Neural progenitor cell (in vitro differentiated cells): ENCODE measurements around the gene NOXO1. TPM values are rescaled to one million over a fixed set of nuclear protein-coding genes. Genes with fewer than 3 reads are reported as not detected.

Experiments
- DNase-seq: peaks from one replicate; pipeline ENCODE4 v3.0.0-alpha.2; 2016; ENCODE audit warnings: low spot score
- H2AFZ ChIP-seq: fragments of 200-600 bp; sonication (generic); replicated peaks from 2 replicates; pipeline ENCODE4 v1.6.1; 2016; ENCODE audit warnings: antibody characterized with exemption
- H3F3A ChIP-seq: fragments of 200-600 bp; sonication (generic); 2 replicates; pipeline ENCODE4 v1.6.1; 2016; ENCODE audit warnings: antibody characterized with exemption, low read depth
- H3K27ac ChIP-seq: fragments of 200-600 bp; sonication (generic); 2 replicates; pipeline ENCODE4 v1.5.1; 2016; ENCODE audit warnings: mild to moderate bottlenecking
- H3K27me3 ChIP-seq: fragments of 200-600 bp; sonication (generic); 2 replicates; pipeline ENCODE4 v1.6.1; 2016; ENCODE audit warnings: mild to moderate bottlenecking, moderate library complexity
- H3K36me3 ChIP-seq: fragments of 200-600 bp; sonication (generic); 2 replicates; pipeline ENCODE4 v1.5.1; 2016
- H3K4me1 ChIP-seq: fragments of 200-600 bp; sonication (generic); 2 replicates; pipeline ENCODE4 v1.6.1; 2016; ENCODE audit warnings: mixed run types
- H3K4me2 ChIP-seq: fragments of 200-600 bp; sonication (generic); 2 replicates; pipeline ENCODE4 v1.6.1; 2016
- H3K4me3 ChIP-seq: fragments of 200-600 bp; sonication (generic); 2 replicates; pipeline ENCODE4 v1.5.1; 2016
- H3K79me2 ChIP-seq: fragments of 200-600 bp; sonication (generic); 2 replicates; pipeline ENCODE4 v1.6.1; 2016; ENCODE audit warnings: low read depth
- H3K9ac ChIP-seq: fragments of 200-600 bp; sonication (generic); 2 replicates; pipeline ENCODE4 v1.6.1; 2016
- H3K9me3 ChIP-seq: fragments of 200-600 bp; sonication (generic); 2 replicates; pipeline ENCODE4 v1.5.1; 2016; ENCODE audit warnings: low read depth
- H4K20me1 ChIP-seq: fragments of 200-600 bp; sonication (generic); 2 replicates; pipeline ENCODE4 v1.6.1; 2016; ENCODE audit warnings: low read depth
- H3K27ac Mint-ChIP-seq: 3 replicates; pipeline ENCODE4 v1.8.0; 2021; ENCODE audit warnings: mixed read lengths
- H3K27me3 Mint-ChIP-seq: 2 replicates; pipeline ENCODE4 v1.8.0; 2022; ENCODE audit warnings: low read depth, mild to moderate bottlenecking, inconsistent platforms, moderate library complexity, mixed read lengths; ENCODE audit not compliant: insufficient read depth
- H3K36me3 Mint-ChIP-seq: 3 replicates; pipeline ENCODE4 v1.8.0; 2021; ENCODE audit warnings: mixed read lengths
- H3K4me1 Mint-ChIP-seq: 3 replicates; pipeline ENCODE4 v1.8.0; 2021; ENCODE audit warnings: mixed read lengths
- H3K4me3 Mint-ChIP-seq: 3 replicates; pipeline ENCODE4 v1.8.0; 2021; ENCODE audit warnings: mild to moderate bottlenecking, moderate library complexity, mixed read lengths
- H3K9me3 Mint-ChIP-seq: 3 replicates; pipeline ENCODE4 v1.8.0; 2020; ENCODE audit warnings: mixed read lengths
- CTCF ChIP-seq: fragments of 200-600 bp; sonication (generic); IDR thresholded peaks from 2 replicates; pipeline ENCODE4 v1.5.1; 2017; ENCODE audit warnings: antibody characterized with exemption, mild to moderate bottlenecking
- EZH2 ChIP-seq: fragments of 200-600 bp; sonication (generic); IDR thresholded peaks from 2 replicates; pipeline ENCODE4 v1.6.1; 2017; ENCODE audit warnings: antibody characterized with exemption, mild to moderate bottlenecking, moderate library complexity
- EZH2phosphoT487 ChIP-seq: fragments of 200-600 bp; sonication (generic); IDR thresholded peaks from 2 replicates; pipeline ENCODE4 v1.6.1; 2017; ENCODE audit warnings: antibody characterized with exemption
- total RNA-seq: library from RNA; depleted of rRNA; stranded (reverse); fragments of >200 nt; gene quantifications from 2 replicates; pipeline ENCODE4 v1.2.3, GENCODE V29; 2015; ENCODE audit warnings: low replicate concordance

Gene NOXO1
- total RNA-seq, 1 donor from 2014 or later: not detected

DNA sequence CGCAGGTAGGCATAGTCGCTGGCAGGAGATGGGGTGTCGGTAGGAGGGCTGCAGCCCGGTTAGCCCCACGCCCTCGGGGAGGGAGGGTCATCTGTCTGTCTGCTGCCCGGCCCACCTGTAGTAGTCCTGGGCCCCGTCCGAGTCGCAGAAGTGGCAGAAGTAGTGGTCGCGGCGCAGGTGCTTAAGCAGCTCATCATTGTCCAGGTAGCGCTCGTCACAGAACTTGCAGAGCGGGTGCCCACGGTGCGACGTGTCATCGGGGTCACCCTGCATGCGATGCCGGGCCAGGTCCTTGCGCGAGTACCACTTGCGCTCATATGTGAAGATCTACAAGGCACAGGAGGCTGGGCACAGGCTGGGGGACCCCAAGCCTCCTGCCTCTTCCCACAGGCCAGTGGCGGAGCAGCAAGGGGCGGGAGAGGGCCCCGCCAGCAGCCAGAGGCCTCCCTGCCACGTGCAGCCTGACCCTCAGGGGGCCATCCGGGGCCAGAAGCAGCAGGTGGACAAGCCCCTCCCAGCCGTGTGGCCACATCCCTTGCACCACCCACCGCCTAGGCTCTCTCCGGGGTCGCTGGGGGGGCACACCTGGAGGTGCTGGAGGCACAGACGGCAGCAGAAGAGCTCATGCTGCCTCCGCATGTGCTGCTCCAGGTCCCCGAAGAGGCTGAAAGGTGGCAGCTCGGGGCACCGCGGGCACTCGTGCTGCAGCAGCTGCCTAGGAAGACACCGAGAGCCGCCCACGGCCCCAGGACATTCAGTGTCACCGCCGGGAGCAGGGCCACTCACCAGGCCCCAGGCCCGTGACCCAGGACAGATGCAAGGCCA lies 21.3 kb upstream of the NOXO1 start:
- H3K4me3 ChIP-seq: no peak overlapping the region
- H3K79me2 ChIP-seq: peaks cover 34% of the 10 kb centered on the region
- H3K27ac ChIP-seq: no peak overlapping the region
- Mint-ChIP-seq H3K9me3 (no peaks in the 10 kb centered on the region), H3K27me3 (no peaks in the 10 kb centered on the region), H3K27ac (no peak overlapping the region), H3K4me3 (no peak overlapping the region), H3K36me3 (peaks cover 3% of the 10 kb centered on the region), H3K4me1 (peaks cover 16% of the 10 kb centered on the region)
- peaks cover 50% of the 10 kb centered on the region for H4K20me1 ChIP-seq
- DNase-seq: peak; percentile 1
- H3K9me3 ChIP-seq: no peaks in the 10 kb centered on the region
- no peak overlapping the region for H2AFZ ChIP-seq
- H3F3A ChIP-seq: peaks cover 16% of the 10 kb centered on the region
- TF ChIP-seq CTCF (no peak), EZH2 (no peak), EZH2phosphoT487 (no peak)
- H3K36me3 ChIP-seq: no peaks in the 10 kb centered on the region
- no peaks in the 10 kb centered on the region for H3K27me3 ChIP-seq
- H3K9ac ChIP-seq: no peak overlapping the region
- peaks cover 6% of the 10 kb centered on the region for H3K4me1 ChIP-seq
- H3K4me2 ChIP-seq: no peak overlapping the region

GRCh38 chr16:2001456-2002355 lies 20.4 kb upstream of the NOXO1 start:
- Histone ChIP-seq H3K9ac (no peak overlapping the region), H3K4me1 (peaks cover 6% of the 10 kb centered on the region), H3K79me2 (peaks cover 25% of the 10 kb centered on the region), H3K9me3 (no peaks in the 10 kb centered on the region), H2AFZ (no peak overlapping the region), H3K36me3 (no peaks in the 10 kb centered on the region), H4K20me1 (peaks cover 41% of the 10 kb centered on the region), H3K4me3 (no peak overlapping the region), H3F3A (peaks cover 16% of the 10 kb centered on the region), H3K4me2 (no peak overlapping the region), H3K27me3 (no peaks in the 10 kb centered on the region), H3K27ac (no peak overlapping the region)
- H3K27ac Mint-ChIP-seq: no peak overlapping the region
- no peaks in the 10 kb centered on the region for H3K9me3 Mint-ChIP-seq
- TF ChIP-seq CTCF: no peak
- TF ChIP-seq EZH2phosphoT487: no peak
- TF ChIP-seq EZH2: no peak
- no peak overlapping the region for H3K4me3 Mint-ChIP-seq
- peaks cover 14% of the 10 kb centered on the region for H3K4me1 Mint-ChIP-seq
- H3K27me3 Mint-ChIP-seq: no peaks in the 10 kb centered on the region
- H3K36me3 Mint-ChIP-seq: peaks cover 6% of the 10 kb centered on the region
- no peak for DNase-seq

DNA sequence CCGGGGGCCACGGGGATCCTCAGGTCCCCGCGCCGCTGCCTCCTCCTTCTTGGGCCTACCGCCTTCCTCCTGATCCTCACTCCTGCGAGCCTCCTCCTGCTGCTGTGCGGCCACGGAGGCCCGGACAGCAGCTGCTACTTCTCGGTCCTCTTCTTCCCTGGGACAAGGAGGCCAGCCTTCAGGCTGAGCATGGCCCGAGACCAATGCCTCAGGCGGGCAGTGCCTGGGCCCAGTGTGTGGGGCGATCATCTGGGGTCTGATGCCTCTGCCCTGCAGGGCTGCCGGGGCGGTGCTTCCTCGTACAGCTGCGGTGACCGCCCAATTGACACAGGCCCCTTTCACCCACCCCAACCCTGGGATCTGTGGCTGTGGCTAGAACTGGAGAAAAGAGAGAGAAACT lies 19.8 kb upstream of the NOXO1 start:
- Histone ChIP-seq H3K79me2 (peaks cover 18% of the 10 kb centered on the region), H4K20me1 (peaks cover 34% of the 10 kb centered on the region), H3K9ac (no peak overlapping the region), H3K27ac (no peak overlapping the region), H3K4me3 (no peak overlapping the region), H3F3A (peaks cover 19% of the 10 kb centered on the region), H3K36me3 (no peaks in the 10 kb centered on the region), H3K9me3 (no peaks in the 10 kb centered on the region), H2AFZ (no peak overlapping the region), H3K27me3 (no peaks in the 10 kb centered on the region), H3K4me1 (peaks cover 6% of the 10 kb centered on the region), H3K4me2 (no peak overlapping the region)
- DNase-seq: no peak
- TF ChIP-seq EZH2 (no peak), EZH2phosphoT487 (no peak), CTCF (no peak)
- H3K4me3 Mint-ChIP-seq: no peak overlapping the region
- H3K27me3 Mint-ChIP-seq: no peaks in the 10 kb centered on the region
- H3K9me3 Mint-ChIP-seq: no peaks in the 10 kb centered on the region
- H3K4me1 Mint-ChIP-seq: peaks cover 13% of the 10 kb centered on the region
- H3K27ac Mint-ChIP-seq: no peak overlapping the region
- peaks cover 6% of the 10 kb centered on the region for H3K36me3 Mint-ChIP-seq
